NT2/D1 (cell line): ENCODE data around the gene BDKRB2.

Experiments used
- DNase-seq: peaks from one replicate; pipeline ENCODE4 v3.0.0-alpha.2; 2011; ENCODE audit warnings: low read depth, low spot score
- H3K27me3 ChIP-seq: 2 replicates; pipeline ENCODE4 v1.6.0; 2011; ENCODE audit warnings: mild to moderate bottlenecking; ENCODE audit not compliant: insufficient read length, insufficient read depth
- H3K36me3 ChIP-seq: 2 replicates; pipeline ENCODE4 v1.6.1; 2011; ENCODE audit warnings: mild to moderate bottlenecking, low read length, mixed read lengths; ENCODE audit not compliant: insufficient read depth, insufficient read length
- H3K4me1 ChIP-seq: 2 replicates; pipeline ENCODE4 v1.5.1; 2011; ENCODE audit not compliant: insufficient read depth, insufficient read length
- H3K4me3 ChIP-seq: 2 replicates; pipeline ENCODE4 v1.5.1; 2011; ENCODE audit warnings: low read depth; ENCODE audit not compliant: insufficient read length
- H3K9ac ChIP-seq: 2 replicates; pipeline ENCODE4 v1.6.0; 2011; ENCODE audit warnings: low read depth; ENCODE audit not compliant: insufficient read length
- H3K9me3 ChIP-seq: 2 replicates; pipeline ENCODE4 v1.5.1; 2011; ENCODE audit warnings: mild to moderate bottlenecking, low read length; ENCODE audit not compliant: insufficient read depth
- SUZ12 ChIP-seq: IDR thresholded peaks from 2 replicates; pipeline ENCODE4 v1.6.1; 2011; ENCODE audit not compliant: insufficient read length, insufficient read depth; ENCODE audit errors: extremely low read depth
- YY1 ChIP-seq: IDR thresholded peaks from 2 replicates; pipeline ENCODE4 v1.6.1; 2011; ENCODE audit not compliant: insufficient read length, insufficient read depth
- ZNF274 ChIP-seq: IDR thresholded peaks from 2 replicates; pipeline ENCODE4 v1.6.1; 2011; ENCODE audit warnings: mild to moderate bottlenecking, low read depth, low read length

Gene BDKRB2

DNA sequence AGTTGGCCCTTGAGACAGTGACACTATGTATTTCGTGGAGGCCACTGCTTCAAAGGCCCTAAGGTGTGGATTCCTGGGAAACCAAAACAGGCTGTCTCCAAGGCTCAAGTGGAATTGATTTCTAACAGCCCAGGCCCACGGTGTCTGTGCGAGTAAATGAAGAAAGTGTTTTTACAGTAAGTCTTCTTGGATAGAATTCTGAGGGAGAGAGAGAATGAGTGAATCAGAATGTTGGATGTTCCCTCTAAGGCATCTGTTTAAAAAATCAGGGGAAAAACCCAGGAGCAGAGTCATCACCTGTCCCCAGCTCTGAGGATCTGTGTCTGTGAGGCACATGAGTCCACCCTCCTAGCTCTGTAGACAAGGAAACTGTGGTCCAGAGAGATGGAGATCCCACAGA is 29.0 kb downstream of the BDKRB2 start:
- H3K4me3 ChIP-seq, result no peak overlapping the region
- no peaks in the 10 kb centered on the region for H3K9me3 ChIP-seq
- H3K36me3 ChIP-seq, result no peaks in the 10 kb centered on the region
- peaks cover 4% of the 10 kb centered on the region for H3K4me1 ChIP-seq
- TF ChIP-seq ZNF274, result no peak
- TF ChIP-seq YY1, result no peak
- no peak for TF ChIP-seq SUZ12
- DNase-seq, result no peak
- H3K27me3 ChIP-seq, result no peaks in the 10 kb centered on the region
- H3K9ac ChIP-seq, result no peak overlapping the region

DNA sequence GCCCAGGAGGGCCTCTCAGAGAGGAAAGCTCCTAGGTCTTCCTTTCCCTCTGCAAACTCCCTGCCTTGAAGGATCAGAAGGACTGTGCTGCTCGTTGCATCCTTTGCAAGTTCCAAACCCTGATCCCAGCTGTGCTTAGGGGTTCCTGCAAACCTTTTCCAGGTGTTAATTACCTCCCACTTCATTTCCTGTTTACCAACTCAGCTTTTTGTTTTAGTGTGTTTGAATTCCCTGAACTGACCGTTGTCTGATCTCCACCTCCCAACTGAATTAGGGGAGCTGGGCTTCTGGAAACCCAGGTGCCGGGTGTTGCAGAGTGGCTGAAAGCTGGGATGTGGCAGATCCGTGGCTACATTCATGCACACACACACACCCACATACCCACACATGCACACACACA is 30.8 kb downstream of the BDKRB2 start:
- Histone ChIP-seq H3K27me3 (no peaks in the 10 kb centered on the region), H3K9ac (no peak overlapping the region), H3K4me3 (no peak overlapping the region), H3K36me3 (no peaks in the 10 kb centered on the region), H3K9me3 (no peaks in the 10 kb centered on the region), H3K4me1 (peaks cover 4% of the 10 kb centered on the region)
- no peak for TF ChIP-seq SUZ12
- TF ChIP-seq ZNF274, result no peak
- no peak for TF ChIP-seq YY1
- DNase-seq, result no peak

DNA sequence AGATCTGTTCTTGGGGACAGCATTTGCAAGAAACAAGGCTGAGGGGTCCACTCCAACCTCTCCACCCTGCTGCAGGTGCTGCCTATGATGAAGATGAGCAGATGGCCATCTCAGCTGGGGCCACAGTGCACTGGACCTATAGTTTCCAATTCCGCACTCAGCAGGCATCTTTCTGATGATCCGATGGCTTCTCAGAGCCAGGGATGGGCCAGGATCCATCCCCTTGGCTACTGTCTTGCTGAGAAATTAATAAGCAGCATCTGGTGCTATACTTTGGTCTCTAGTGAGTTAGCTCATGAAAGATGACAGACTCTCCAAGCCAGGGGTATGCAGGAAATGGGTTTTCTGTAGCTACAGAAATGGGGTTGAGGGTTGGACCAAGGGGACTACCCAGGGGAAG is 33.0 kb downstream of the BDKRB2 start:
- no peaks in the 10 kb centered on the region for H3K36me3 ChIP-seq
- H3K9me3 ChIP-seq, result no peaks in the 10 kb centered on the region
- DNase-seq, result no peak
- TF ChIP-seq ZNF274 (no peak), YY1 (no peak), SUZ12 (no peak)
- H3K4me1 ChIP-seq, result peaks cover 4% of the 10 kb centered on the region
- no peak overlapping the region for H3K9ac ChIP-seq
- H3K27me3 ChIP-seq, result no peaks in the 10 kb centered on the region
- H3K4me3 ChIP-seq, result no peak overlapping the region

DNA sequence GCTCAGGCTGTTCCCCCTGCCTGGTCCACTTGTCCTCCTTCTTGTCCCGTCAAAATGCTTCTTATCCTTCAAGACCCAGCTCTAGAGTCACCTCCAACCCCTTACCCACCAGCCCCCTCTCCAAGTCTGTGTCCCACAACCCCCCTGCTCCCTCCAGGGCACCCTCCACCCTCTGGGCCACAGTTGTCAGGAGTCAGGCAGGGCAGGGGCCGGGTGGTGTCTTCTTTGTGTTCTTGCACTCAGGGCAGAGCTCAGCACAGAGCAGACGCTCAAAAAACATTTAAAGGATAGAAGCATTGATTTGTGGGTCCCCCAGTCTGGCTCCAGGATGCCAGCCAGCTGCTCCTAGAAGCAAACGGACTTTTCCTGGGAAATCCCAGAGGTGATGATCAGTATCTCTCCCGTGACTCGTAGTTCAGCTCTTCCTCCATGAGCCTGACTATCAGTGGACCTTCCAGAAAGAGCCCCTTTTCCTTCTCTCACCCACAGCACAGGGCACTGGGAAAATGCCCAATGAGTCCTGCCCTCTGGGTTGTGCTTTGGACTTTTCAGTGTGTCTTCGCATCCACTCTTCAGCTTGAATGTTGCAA is 34.1 kb downstream of the BDKRB2 start:
- TF ChIP-seq YY1 (no peak), ZNF274 (no peak), SUZ12 (no peak)
- Histone ChIP-seq H3K4me3 (no peak overlapping the region), H3K36me3 (no peaks in the 10 kb centered on the region), H3K27me3 (no peaks in the 10 kb centered on the region), H3K9me3 (no peaks in the 10 kb centered on the region), H3K4me1 (peaks cover 4% of the 10 kb centered on the region), H3K9ac (no peak overlapping the region)
- no peak for DNase-seq

DNA sequence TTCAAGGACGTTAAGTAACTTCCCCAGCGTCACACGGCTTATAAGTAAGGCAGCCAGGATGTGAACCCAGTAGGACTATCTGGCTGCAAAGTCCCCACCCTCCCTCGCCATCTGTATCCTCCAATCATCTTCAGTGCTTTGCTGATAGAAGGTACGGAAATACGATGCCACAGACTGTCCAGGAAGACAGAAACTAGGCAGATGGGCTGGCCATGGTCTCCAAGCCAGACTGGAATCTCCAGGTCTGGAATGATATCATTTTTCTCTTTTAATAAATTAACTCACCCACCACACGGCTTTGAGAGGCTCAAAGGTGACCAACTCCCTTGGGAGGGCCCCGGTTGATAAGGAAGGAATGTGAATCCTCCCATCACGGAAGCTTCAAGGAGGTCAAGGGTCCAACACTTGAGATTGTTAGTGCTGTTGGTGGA is 35.1 kb downstream of the BDKRB2 start:
- no peak for DNase-seq
- H3K4me1 ChIP-seq, result peaks cover 2% of the 10 kb centered on the region
- H3K36me3 ChIP-seq, result no peaks in the 10 kb centered on the region
- no peak overlapping the region for H3K9ac ChIP-seq
- no peak overlapping the region for H3K4me3 ChIP-seq
- H3K27me3 ChIP-seq, result no peaks in the 10 kb centered on the region
- H3K9me3 ChIP-seq, result no peaks in the 10 kb centered on the region
- no peak for TF ChIP-seq YY1
- TF ChIP-seq ZNF274, result no peak
- no peak for TF ChIP-seq SUZ12

DNA sequence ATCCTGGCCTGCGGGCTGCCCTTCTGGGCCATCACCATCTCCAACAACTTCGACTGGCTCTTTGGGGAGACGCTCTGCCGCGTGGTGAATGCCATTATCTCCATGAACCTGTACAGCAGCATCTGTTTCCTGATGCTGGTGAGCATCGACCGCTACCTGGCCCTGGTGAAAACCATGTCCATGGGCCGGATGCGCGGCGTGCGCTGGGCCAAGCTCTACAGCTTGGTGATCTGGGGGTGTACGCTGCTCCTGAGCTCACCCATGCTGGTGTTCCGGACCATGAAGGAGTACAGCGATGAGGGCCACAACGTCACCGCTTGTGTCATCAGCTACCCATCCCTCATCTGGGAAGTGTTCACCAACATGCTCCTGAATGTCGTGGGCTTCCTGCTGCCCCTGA is 36.0 kb downstream of the BDKRB2 start:
- H3K36me3 ChIP-seq, result no peaks in the 10 kb centered on the region
- no peaks in the 10 kb centered on the region for H3K9me3 ChIP-seq
- TF ChIP-seq SUZ12 (no peak), YY1 (no peak), ZNF274 (no peak)
- no peak overlapping the region for H3K9ac ChIP-seq
- H3K4me1 ChIP-seq, result peaks cover 2% of the 10 kb centered on the region
- DNase-seq, result no peak
- no peaks in the 10 kb centered on the region for H3K27me3 ChIP-seq
- no peak overlapping the region for H3K4me3 ChIP-seq

DNA sequence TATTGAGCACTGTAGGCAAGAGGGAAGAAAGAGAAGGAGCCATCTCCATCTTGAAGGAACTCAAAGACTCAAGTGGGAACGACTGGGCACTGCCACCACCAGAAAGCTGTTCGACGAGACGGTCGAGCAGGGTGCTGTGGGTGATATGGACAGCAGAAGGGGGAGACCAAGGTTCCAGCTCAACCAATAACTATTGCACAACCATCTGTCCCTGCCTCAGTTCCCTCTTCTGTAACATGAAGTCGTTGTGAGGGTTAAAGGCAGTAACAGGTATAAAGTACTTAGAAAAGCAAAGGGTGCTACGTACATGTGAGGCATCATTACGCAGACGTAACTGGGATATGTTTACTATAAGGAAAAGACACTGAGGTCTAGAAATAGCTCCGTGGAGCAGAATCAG is 37.5 kb downstream of the BDKRB2 start:
- DNase-seq, result no peak

More for the DNA sequence above, 37.5 kb downstream of the BDKRB2 start:
- Histone ChIP-seq H3K4me3 (no peak overlapping the region), H3K27me3 (no peaks in the 10 kb centered on the region), H3K9me3 (no peaks in the 10 kb centered on the region), H3K9ac (no peak overlapping the region), H3K4me1 (peaks cover 4% of the 10 kb centered on the region), H3K36me3 (no peaks in the 10 kb centered on the region)
- TF ChIP-seq YY1 (no peak), ZNF274 (no peak), SUZ12 (no peak)
